T-helper 17 cell (primary cell): ENCODE measurements around the gene PLCG1. TPM values are rescaled to one million over a fixed set of nuclear protein-coding genes. Genes with fewer than 3 reads are reported as not detected.

Source experiments
- ATAC-seq: fragments of 150-1000 bp; cut with Tn5 transposase; 2 replicates; pipeline ENCODE4 v1.10.0; 2021; ENCODE audit warnings: mild to moderate bottlenecking, moderate library complexity
- DNase-seq, 3 donors: peaks; one replicate each; pipeline versions ENCODE4 v3.0.0 to v3.0.0-alpha.2; 2020 to 2021
- H3K9me3 ChIP-seq: one replicate; pipeline ENCODE4 v1.7.0; 2013; ENCODE audit warnings: low read length, mild to moderate bottlenecking; ENCODE audit not compliant: control insufficient read depth, poor library complexity, severe bottlenecking
- H3K27ac Mint-ChIP-seq: one replicate; pipeline ENCODE4 v1.8.0; 2022; ENCODE audit warnings: mild to moderate bottlenecking, moderate library complexity, mixed read lengths
- H3K27me3 Mint-ChIP-seq: one replicate; pipeline ENCODE4 v1.8.0; 2022; ENCODE audit warnings: mixed read lengths
- H3K36me3 Mint-ChIP-seq: one replicate; pipeline ENCODE4 v1.8.0; 2022; ENCODE audit warnings: low read depth, mixed read lengths
- H3K4me1 Mint-ChIP-seq: one replicate; pipeline ENCODE4 v1.8.0; 2022; ENCODE audit warnings: mild to moderate bottlenecking, mixed read lengths
- H3K4me3 Mint-ChIP-seq: one replicate; pipeline ENCODE4 v1.8.0; 2022; ENCODE audit warnings: mild to moderate bottlenecking, moderate library complexity, mixed read lengths
- total RNA-seq, 4 donors: library from RNA in 2 of 4; stranded (reverse) in 2 of 4; gene quantifications; one replicate each; pipeline ENCODE4 v1.2.3 and lab custom pipeline; 2022 to 2026

PLCG1 gene
- total RNA-seq, 2 donors from 2014 or later, result 420 to 428 TPM

- H3K36me3 Mint-ChIP-seq, result peaks cover 3% of the 10 kb centered on the region
- H3K9me3 ChIP-seq, result no peaks in the 10 kb centered on the region
- H3K27ac Mint-ChIP-seq, result peak overlapping the region; percentile 43
- peak in 1 of 3 donors; percentile 2 for DNase-seq
- H3K4me1 Mint-ChIP-seq, result peaks cover 10% of the 10 kb centered on the region
- no peak overlapping the region for H3K4me3 Mint-ChIP-seq
- H3K27me3 Mint-ChIP-seq, result no peaks in the 10 kb centered on the region
- no peak for ATAC-seq
Measured at GRCh38 chr20:41176711-41177552, 39.6 kb downstream of the PLCG1 start.

GRCh38 chr20:41177636-41178035 is 40.3 kb downstream of the PLCG1 start:
- DNase-seq (no peak), ATAC-seq (no peak)
- H3K36me3 Mint-ChIP-seq, result peaks cover 3% of the 10 kb centered on the region
- peaks cover 13% of the 10 kb centered on the region for H3K4me1 Mint-ChIP-seq
- H3K4me3 Mint-ChIP-seq, result no peak overlapping the region
- H3K27ac Mint-ChIP-seq, result no peak overlapping the region
- H3K9me3 ChIP-seq, result no peaks in the 10 kb centered on the region
- H3K27me3 Mint-ChIP-seq, result no peaks in the 10 kb centered on the region

- Mint-ChIP-seq H3K4me3 (no peak overlapping the region), H3K27ac (peak overlapping the region; percentile 78), H3K27me3 (no peaks in the 10 kb centered on the region), H3K36me3 (peaks cover 3% of the 10 kb centered on the region), H3K4me1 (peaks cover 13% of the 10 kb centered on the region)
- no peak for DNase-seq
- ATAC-seq, result no peak
- H3K9me3 ChIP-seq, result no peaks in the 10 kb centered on the region
Measured at GRCh38 chr20:41178495-41178894, 41.2 kb downstream of the PLCG1 start.

- no peak for ATAC-seq
- Mint-ChIP-seq H3K4me3 (no peak overlapping the region), H3K27ac (peak overlapping the region; percentile 78), H3K4me1 (peaks cover 13% of the 10 kb centered on the region), H3K36me3 (no peaks in the 10 kb centered on the region), H3K27me3 (no peaks in the 10 kb centered on the region)
- no peaks in the 10 kb centered on the region for H3K9me3 ChIP-seq
- DNase-seq, result no peak
Measured at GRCh38 chr20:41178904-41179432, 41.6 kb downstream of the PLCG1 start.

GRCh38 chr20:41179961-41180360 is 42.6 kb downstream of the PLCG1 start:
- no peak for ATAC-seq
- peak in 1 of 3 donors; percentile 1 for DNase-seq
- H3K4me1 Mint-ChIP-seq, result peaks cover 12% of the 10 kb centered on the region
- H3K36me3 Mint-ChIP-seq, result no peaks in the 10 kb centered on the region
- no peaks in the 10 kb centered on the region for H3K9me3 ChIP-seq
- H3K27me3 Mint-ChIP-seq, result no peaks in the 10 kb centered on the region
- peak overlapping the region; percentile 78 for H3K27ac Mint-ChIP-seq
- H3K4me3 Mint-ChIP-seq, result no peak overlapping the region

GRCh38 chr20:41180599-41181333 is 43.4 kb downstream of the PLCG1 start:
- Mint-ChIP-seq H3K27me3 (no peaks in the 10 kb centered on the region), H3K4me3 (no peak overlapping the region), H3K36me3 (no peaks in the 10 kb centered on the region), H3K4me1 (peaks cover 12% of the 10 kb centered on the region), H3K27ac (peak overlapping the region; percentile 2)
- ATAC-seq (no peak), DNase-seq (peak in 1 of 3 donors; percentile 1)
- no peaks in the 10 kb centered on the region for H3K9me3 ChIP-seq

GRCh38 chr20:41181567-41181966 is 44.2 kb downstream of the PLCG1 start:
- H3K36me3 Mint-ChIP-seq, result no peaks in the 10 kb centered on the region
- H3K27ac Mint-ChIP-seq, result no peak overlapping the region
- no peak overlapping the region for H3K4me3 Mint-ChIP-seq

GRCh38 chr20:41182296-41183212 is 45.2 kb downstream of the PLCG1 start:
- Mint-ChIP-seq H3K36me3 (no peaks in the 10 kb centered on the region), H3K27me3 (no peaks in the 10 kb centered on the region), H3K4me3 (no peak overlapping the region), H3K4me1 (peaks cover 9% of the 10 kb centered on the region), H3K27ac (no peak overlapping the region)
- ATAC-seq (no peak), DNase-seq (no peak)
- H3K9me3 ChIP-seq, result no peaks in the 10 kb centered on the region

More at GRCh38 chr20:41181567-41181966, 44.2 kb downstream of the PLCG1 start:
- peaks cover 10% of the 10 kb centered on the region for H3K4me1 Mint-ChIP-seq
- ATAC-seq, result no peak
- no peaks in the 10 kb centered on the region for H3K27me3 Mint-ChIP-seq
- no peaks in the 10 kb centered on the region for H3K9me3 ChIP-seq
- no peak for DNase-seq

GRCh38 chr20:41183391-41183790 is 46.0 kb downstream of the PLCG1 start:
- Mint-ChIP-seq H3K27me3 (no peaks in the 10 kb centered on the region), H3K36me3 (no peaks in the 10 kb centered on the region), H3K27ac (no peak overlapping the region), H3K4me3 (no peak overlapping the region), H3K4me1 (peaks cover 9% of the 10 kb centered on the region)
- no peak for DNase-seq
- no peak for ATAC-seq
- H3K9me3 ChIP-seq, result no peaks in the 10 kb centered on the region

- H3K36me3 Mint-ChIP-seq, result no peaks in the 10 kb centered on the region
- no peaks in the 10 kb centered on the region for H3K27me3 Mint-ChIP-seq
- H3K4me1 Mint-ChIP-seq, result peaks cover 9% of the 10 kb centered on the region
- DNase-seq (no peak), ATAC-seq (no peak)
- no peaks in the 10 kb centered on the region for H3K9me3 ChIP-seq
- H3K27ac Mint-ChIP-seq, result no peak overlapping the region
- no peak overlapping the region for H3K4me3 Mint-ChIP-seq
Measured at GRCh38 chr20:41183831-41184230, 46.5 kb downstream of the PLCG1 start.

GRCh38 chr20:41185013-41185757 is 47.8 kb downstream of the PLCG1 start:
- Mint-ChIP-seq H3K27ac (peak overlapping the region; percentile 37), H3K4me3 (no peak overlapping the region), H3K4me1 (peaks cover 9% of the 10 kb centered on the region), H3K27me3 (no peaks in the 10 kb centered on the region), H3K36me3 (no peaks in the 10 kb centered on the region)
- DNase-seq (no peak), ATAC-seq (no peak)
- H3K9me3 ChIP-seq, result no peaks in the 10 kb centered on the region

GRCh38 chr20:41187668-41188067 is 50.3 kb downstream of the PLCG1 start:
- Mint-ChIP-seq H3K4me3 (no peak overlapping the region), H3K27me3 (no peaks in the 10 kb centered on the region), H3K27ac (no peak overlapping the region), H3K4me1 (no peaks in the 10 kb centered on the region), H3K36me3 (no peaks in the 10 kb centered on the region)
- H3K9me3 ChIP-seq, result peaks cover 10% of the 10 kb centered on the region
- ATAC-seq (no peak), DNase-seq (no peak)
